Measurements from ENCODE around the gene PRRG2.

GRCh38 chr19:49635530-49636232 is 54.6 kb downstream of the PRRG2 start:
- TF ChIP-seq CTCF (conservative IDR thresholded peaks at IDR 0.05; ENCODE audit: low read length) (no peak), EZH2phosphoT487 (IDR thresholded peaks at IDR 0.05; ENCODE audit: borderline replicate concordance) (no peak)
